ENCODE data around the gene RNF133.
"Not testable (repeated sequence)": the region's sequence is repeated elsewhere in the genome, so short reads cannot be mapped to it uniquely, and the experiment has no call there.

RNF133 gene

GRCh38 chr7:122681186-122681585 lies 17.7 kb downstream of the RNF133 start:
- H3K27ac Mint-ChIP-seq; H3K27me3 Mint-ChIP-seq (ENCODE audit: low read depth); H3K4me3 Mint-ChIP-seq; H3K36me3 Mint-ChIP-seq (ENCODE audit: low read depth); DNase-seq (ENCODE audit: low spot score); H3K4me1 Mint-ChIP-seq (ENCODE audit: low read depth); H3K9me3 Mint-ChIP-seq: not testable (repeated sequence)

GRCh38 chr7:122679813-122680212 lies 19.1 kb downstream of the RNF133 start:
- Mint-ChIP-seq H3K27me3 (ENCODE audit: low read depth) (no peaks in the 10 kb centered on the region), H3K9me3 (peaks cover 4% of the 10 kb centered on the region), H3K4me3 (no peak overlapping the region), H3K36me3 (ENCODE audit: low read depth) (no peaks in the 10 kb centered on the region), H3K27ac (no peak overlapping the region), H3K4me1 (ENCODE audit: low read depth) (no peaks in the 10 kb centered on the region)
- DNase-seq (ENCODE audit: low spot score) = no peak

- not testable (repeated sequence) for H3K27ac Mint-ChIP-seq; H3K9me3 Mint-ChIP-seq; H3K4me3 Mint-ChIP-seq; H3K27me3 Mint-ChIP-seq (ENCODE audit: low read depth); H3K36me3 Mint-ChIP-seq (ENCODE audit: low read depth); DNase-seq (ENCODE audit: low spot score); H3K4me1 Mint-ChIP-seq (ENCODE audit: low read depth)
Observed at GRCh38 chr7:122679269-122679709, 19.6 kb downstream of the RNF133 start.

GRCh38 chr7:122677149-122677548 lies 21.8 kb downstream of the RNF133 start:
- Mint-ChIP-seq H3K36me3 (ENCODE audit: low read depth) (no peaks in the 10 kb centered on the region), H3K4me3 (no peak overlapping the region), H3K9me3 (peaks cover 7% of the 10 kb centered on the region), H3K4me1 (ENCODE audit: low read depth) (no peaks in the 10 kb centered on the region), H3K27ac (no peak overlapping the region), H3K27me3 (ENCODE audit: low read depth) (no peaks in the 10 kb centered on the region)
- no peak for DNase-seq (ENCODE audit: low spot score)

- Mint-ChIP-seq H3K4me1 (ENCODE audit: low read depth) (no peaks in the 10 kb centered on the region), H3K4me3 (no peak overlapping the region)
Observed at GRCh38 chr7:122676466-122676865, 22.5 kb downstream of the RNF133 start.

GRCh38 chr7:122675621-122676020 lies 23.3 kb downstream of the RNF133 start:
- no peaks in the 10 kb centered on the region for H3K36me3 Mint-ChIP-seq (ENCODE audit: low read depth)
- no peak overlapping the region for H3K27ac Mint-ChIP-seq
- no peak for DNase-seq (ENCODE audit: low spot score)

More at GRCh38 chr7:122676466-122676865, 22.5 kb downstream of the RNF133 start:
- Mint-ChIP-seq H3K27ac (no peak overlapping the region), H3K27me3 (ENCODE audit: low read depth) (no peaks in the 10 kb centered on the region), H3K9me3 (peaks cover 7% of the 10 kb centered on the region), H3K36me3 (ENCODE audit: low read depth) (no peaks in the 10 kb centered on the region)
- DNase-seq (ENCODE audit: low spot score) = no peak

GRCh38 chr7:122675011-122675410 lies 23.9 kb downstream of the RNF133 start:
- Mint-ChIP-seq H3K36me3 (ENCODE audit: low read depth) (no peaks in the 10 kb centered on the region), H3K9me3 (peaks cover 3% of the 10 kb centered on the region), H3K4me3 (no peak overlapping the region), H3K27me3 (ENCODE audit: low read depth) (no peaks in the 10 kb centered on the region), H3K4me1 (ENCODE audit: low read depth) (no peaks in the 10 kb centered on the region), H3K27ac (no peak overlapping the region)
- DNase-seq (ENCODE audit: low spot score) = no peak

More at GRCh38 chr7:122675621-122676020, 23.3 kb downstream of the RNF133 start:
- H3K4me3 Mint-ChIP-seq = no peak overlapping the region
- peaks cover 7% of the 10 kb centered on the region for H3K9me3 Mint-ChIP-seq
- no peaks in the 10 kb centered on the region for H3K4me1 Mint-ChIP-seq (ENCODE audit: low read depth)
- no peaks in the 10 kb centered on the region for H3K27me3 Mint-ChIP-seq (ENCODE audit: low read depth)

GRCh38 chr7:122674502-122674901 lies 24.4 kb downstream of the RNF133 start:
- no peak overlapping the region for H3K4me3 Mint-ChIP-seq
- no peak for DNase-seq (ENCODE audit: low spot score)
- no peaks in the 10 kb centered on the region for H3K4me1 Mint-ChIP-seq (ENCODE audit: low read depth)
- no peak overlapping the region for H3K27ac Mint-ChIP-seq
- H3K36me3 Mint-ChIP-seq (ENCODE audit: low read depth) = no peaks in the 10 kb centered on the region
- H3K9me3 Mint-ChIP-seq = peaks cover 3% of the 10 kb centered on the region
- H3K27me3 Mint-ChIP-seq (ENCODE audit: low read depth) = no peaks in the 10 kb centered on the region

GRCh38 chr7:122673951-122674350 lies 25.0 kb downstream of the RNF133 start:
- DNase-seq (ENCODE audit: low spot score) = no peak
- Mint-ChIP-seq H3K9me3 (peaks cover 3% of the 10 kb centered on the region), H3K36me3 (ENCODE audit: low read depth) (no peaks in the 10 kb centered on the region), H3K27ac (no peak overlapping the region), H3K27me3 (ENCODE audit: low read depth) (no peaks in the 10 kb centered on the region), H3K4me3 (no peak overlapping the region), H3K4me1 (ENCODE audit: low read depth) (no peaks in the 10 kb centered on the region)

GRCh38 chr7:122672536-122672935 lies 26.4 kb downstream of the RNF133 start:
- Mint-ChIP-seq H3K27me3 (ENCODE audit: low read depth) (no peaks in the 10 kb centered on the region), H3K4me3 (no peak overlapping the region), H3K4me1 (ENCODE audit: low read depth) (no peaks in the 10 kb centered on the region), H3K36me3 (ENCODE audit: low read depth) (no peaks in the 10 kb centered on the region), H3K9me3 (peaks cover 3% of the 10 kb centered on the region), H3K27ac (no peak overlapping the region)
- no peak for DNase-seq (ENCODE audit: low spot score)

GRCh38 chr7:122663733-122664132 lies 35.2 kb downstream of the RNF133 start:
- Mint-ChIP-seq H3K4me1 (ENCODE audit: low read depth) (no peaks in the 10 kb centered on the region), H3K27ac (no peak overlapping the region), H3K4me3 (no peak overlapping the region), H3K27me3 (ENCODE audit: low read depth) (no peaks in the 10 kb centered on the region), H3K36me3 (ENCODE audit: low read depth) (no peaks in the 10 kb centered on the region), H3K9me3 (no peaks in the 10 kb centered on the region)
- no peak for DNase-seq (ENCODE audit: low spot score)

GRCh38 chr7:122658856-122659255 lies 40.1 kb downstream of the RNF133 start:
- Mint-ChIP-seq H3K27me3 (ENCODE audit: low read depth) (no peaks in the 10 kb centered on the region), H3K4me3 (no peak overlapping the region), H3K27ac (no peak overlapping the region), H3K36me3 (ENCODE audit: low read depth) (no peaks in the 10 kb centered on the region), H3K4me1 (ENCODE audit: low read depth) (no peaks in the 10 kb centered on the region), H3K9me3 (no peaks in the 10 kb centered on the region)
- no peak for DNase-seq (ENCODE audit: low spot score)

- no peaks in the 10 kb centered on the region for H3K27me3 Mint-ChIP-seq (ENCODE audit: low read depth)
- no peak overlapping the region for H3K4me3 Mint-ChIP-seq
- no peaks in the 10 kb centered on the region for H3K4me1 Mint-ChIP-seq (ENCODE audit: low read depth)
- no peak for DNase-seq (ENCODE audit: low spot score)
- H3K27ac Mint-ChIP-seq = no peak overlapping the region
- H3K9me3 Mint-ChIP-seq = no peaks in the 10 kb centered on the region
- no peaks in the 10 kb centered on the region for H3K36me3 Mint-ChIP-seq (ENCODE audit: low read depth)
Observed at GRCh38 chr7:122653685-122654084, 45.2 kb downstream of the RNF133 start.

GRCh38 chr7:122652876-122653275 lies 46.0 kb downstream of the RNF133 start:
- Mint-ChIP-seq H3K27me3 (ENCODE audit: low read depth) (no peaks in the 10 kb centered on the region), H3K36me3 (ENCODE audit: low read depth) (no peaks in the 10 kb centered on the region), H3K4me3 (no peak overlapping the region), H3K27ac (no peak overlapping the region), H3K4me1 (ENCODE audit: low read depth) (no peaks in the 10 kb centered on the region), H3K9me3 (no peaks in the 10 kb centered on the region)
- no peak for DNase-seq (ENCODE audit: low spot score)

GRCh38 chr7:122651451-122651850 lies 47.5 kb downstream of the RNF133 start:
- DNase-seq (ENCODE audit: low spot score) = no peak
- H3K27ac Mint-ChIP-seq = no peak overlapping the region
- no peaks in the 10 kb centered on the region for H3K27me3 Mint-ChIP-seq (ENCODE audit: low read depth)
- H3K36me3 Mint-ChIP-seq (ENCODE audit: low read depth) = no peaks in the 10 kb centered on the region
- H3K4me3 Mint-ChIP-seq = no peak overlapping the region
- no peaks in the 10 kb centered on the region for H3K4me1 Mint-ChIP-seq (ENCODE audit: low read depth)
- H3K9me3 Mint-ChIP-seq = no peaks in the 10 kb centered on the region
